ENCODE data around the gene CACNA1I.

Gene CACNA1I

GRCh38 chr22:39526736-39527171 lies 43.8 kb upstream of the CACNA1I start:
- no peak for TF ChIP-seq CTCF (IDR thresholded peaks at IDR 0.05; ENCODE audit: low read depth, low read length, missing control alignments)
- no peak overlapping the region for H3K4me3 ChIP-seq (ENCODE audit: low read depth, low read length)
- DNase-seq (ENCODE audit: low read depth), result no peak

- TF ChIP-seq CTCF (IDR thresholded peaks at IDR 0.05; ENCODE audit: low read depth, low read length, missing control alignments), result no peak
- H3K4me3 ChIP-seq (ENCODE audit: low read depth, low read length), result peak overlapping the region; percentile 54
- no peak for DNase-seq (ENCODE audit: low read depth)
These were observed 43.0 kb upstream of the CACNA1I start for GRCh38 chr22:39527481-39527961.

GRCh38 chr22:39528080-39528661 lies 42.4 kb upstream of the CACNA1I start:
- peak overlapping the region; percentile 54 for H3K4me3 ChIP-seq (ENCODE audit: low read depth, low read length)
- no peak for TF ChIP-seq CTCF (IDR thresholded peaks at IDR 0.05; ENCODE audit: low read depth, low read length, missing control alignments)
- no peak for DNase-seq (ENCODE audit: low read depth)

- peak; percentile 100 for TF ChIP-seq CTCF (IDR thresholded peaks at IDR 0.05; ENCODE audit: low read depth, low read length, missing control alignments)
- DNase-seq (ENCODE audit: low read depth), result peak; percentile 91
- H3K4me3 ChIP-seq (ENCODE audit: low read depth, low read length), result peak overlapping the region; percentile 54
These were observed 41.7 kb upstream of the CACNA1I start for GRCh38 chr22:39528681-39529486.

GRCh38 chr22:39529487-39529851 lies 41.1 kb upstream of the CACNA1I start:
- peak overlapping the region; percentile 27 for H3K4me3 ChIP-seq (ENCODE audit: low read depth, low read length)
- no peak for DNase-seq (ENCODE audit: low read depth)
- TF ChIP-seq CTCF (IDR thresholded peaks at IDR 0.05; ENCODE audit: low read depth, low read length, missing control alignments), result no peak

GRCh38 chr22:39530116-39530515 lies 40.4 kb upstream of the CACNA1I start:
- H3K4me3 ChIP-seq (ENCODE audit: low read depth, low read length), result peak overlapping the region; percentile 27
- DNase-seq (ENCODE audit: low read depth), result no peak
- no peak for TF ChIP-seq CTCF (IDR thresholded peaks at IDR 0.05; ENCODE audit: low read depth, low read length, missing control alignments)

Measured in GM12864 (cell line).